ENCODE data around the gene CARHSP1. TPM values are rescaled to one million over a fixed set of nuclear protein-coding genes. Genes with fewer than 3 reads are reported as not detected.

CARHSP1 gene
- total RNA-seq, 2 donors from 2014 or later, result 51.0 to 146 TPM

GRCh38 chr16:8888951-8889892 is 20.4 kb upstream of the CARHSP1 start:
- intact Hi-C loops (cut with DNase I), result no loop called here
- peaks cover 4 to 9% of the 10 kb centered on the region in 2 donors for H3K36me3 ChIP-seq
- TF ChIP-seq POLR2A (IDR thresholded peaks at IDR 0.05) (no peak), CTCF (IDR thresholded peaks at IDR 0.05) (no peak), POLR2AphosphoS5 (IDR thresholded peaks at IDR 0.05) (no peak)
- DNase-seq (ENCODE audit: low spot score), result no peak
- 79% methylated on average over 22 of the region's 23 CpGs for WGBS
- H3K27ac ChIP-seq, result no peak overlapping the region
- H3K4me1 ChIP-seq (replicated peaks), result no peaks in the 10 kb centered on the region
- H3K4me3 ChIP-seq, result no peak overlapping the region
- no peaks in the 10 kb centered on the region for H3K9me3 ChIP-seq
- no peaks in the 10 kb centered on the region for H3K27me3 ChIP-seq (replicated peaks; ENCODE audit: insufficient read depth)

GRCh38 chr16:8887952-8888560 is 19.2 kb upstream of the CARHSP1 start:
- no peak overlapping the region for H3K4me3 ChIP-seq
- 75% methylated on average over 15 of the region's 16 CpGs for WGBS
- TF ChIP-seq CTCF (IDR thresholded peaks at IDR 0.05) (no peak), POLR2A (IDR thresholded peaks at IDR 0.05) (no peak), POLR2AphosphoS5 (IDR thresholded peaks at IDR 0.05) (no peak)
- H3K4me1 ChIP-seq (replicated peaks), result no peaks in the 10 kb centered on the region
- H3K27ac ChIP-seq, result no peak overlapping the region
- no peaks in the 10 kb centered on the region for H3K36me3 ChIP-seq
- intact Hi-C loops (cut with DNase I), result no loop called here
- no peaks in the 10 kb centered on the region for H3K27me3 ChIP-seq (replicated peaks; ENCODE audit: insufficient read depth)
- peak; percentile 56 for DNase-seq (ENCODE audit: low spot score)
- H3K9me3 ChIP-seq, result no peaks in the 10 kb centered on the region

GRCh38 chr16:8887431-8887765 is 18.6 kb upstream of the CARHSP1 start:
- Histone ChIP-seq H3K9me3 (no peaks in the 10 kb centered on the region), H3K36me3 (no peaks in the 10 kb centered on the region), H3K27ac (no peak overlapping the region), H3K4me1 (replicated peaks) (no peaks in the 10 kb centered on the region), H3K4me3 (no peak overlapping the region), H3K27me3 (replicated peaks; ENCODE audit: insufficient read depth) (no peaks in the 10 kb centered on the region)
- intact Hi-C loops (cut with DNase I), result no loop called here
- TF ChIP-seq POLR2A (IDR thresholded peaks at IDR 0.05), result no peak
- TF ChIP-seq CTCF (IDR thresholded peaks at IDR 0.05), result no peak
- TF ChIP-seq POLR2AphosphoS5 (IDR thresholded peaks at IDR 0.05), result no peak
- 85% methylated on average over 6 of the region's 6 CpGs for WGBS
- no peak for DNase-seq (ENCODE audit: low spot score)

GRCh38 chr16:8886593-8887430 is 18.0 kb upstream of the CARHSP1 start:
- intact Hi-C loops (cut with DNase I), result no loop called here
- no peaks in the 10 kb centered on the region for H3K36me3 ChIP-seq
- no peak overlapping the region for H3K27ac ChIP-seq
- H3K4me3 ChIP-seq, result no peak overlapping the region
- TF ChIP-seq POLR2AphosphoS5 (IDR thresholded peaks at IDR 0.05) (no peak), POLR2A (IDR thresholded peaks at IDR 0.05) (no peak), CTCF (IDR thresholded peaks at IDR 0.05) (no peak)
- 70% methylated on average over 19 of the region's 19 CpGs for WGBS
- H3K4me1 ChIP-seq (replicated peaks), result no peaks in the 10 kb centered on the region
- no peaks in the 10 kb centered on the region for H3K9me3 ChIP-seq
- DNase-seq (ENCODE audit: low spot score), result no peak
- no peaks in the 10 kb centered on the region for H3K27me3 ChIP-seq (replicated peaks; ENCODE audit: insufficient read depth)

Measured in prostate gland (tissue), 2 donors.